ENCODE measurements around the gene C20orf144. TPM values are rescaled to one million over a fixed set of nuclear protein-coding genes. Genes with fewer than 3 reads are reported as not detected.

C20orf144 gene
- total RNA-seq, 1 donor from 2014 or later = not detected

DNA sequence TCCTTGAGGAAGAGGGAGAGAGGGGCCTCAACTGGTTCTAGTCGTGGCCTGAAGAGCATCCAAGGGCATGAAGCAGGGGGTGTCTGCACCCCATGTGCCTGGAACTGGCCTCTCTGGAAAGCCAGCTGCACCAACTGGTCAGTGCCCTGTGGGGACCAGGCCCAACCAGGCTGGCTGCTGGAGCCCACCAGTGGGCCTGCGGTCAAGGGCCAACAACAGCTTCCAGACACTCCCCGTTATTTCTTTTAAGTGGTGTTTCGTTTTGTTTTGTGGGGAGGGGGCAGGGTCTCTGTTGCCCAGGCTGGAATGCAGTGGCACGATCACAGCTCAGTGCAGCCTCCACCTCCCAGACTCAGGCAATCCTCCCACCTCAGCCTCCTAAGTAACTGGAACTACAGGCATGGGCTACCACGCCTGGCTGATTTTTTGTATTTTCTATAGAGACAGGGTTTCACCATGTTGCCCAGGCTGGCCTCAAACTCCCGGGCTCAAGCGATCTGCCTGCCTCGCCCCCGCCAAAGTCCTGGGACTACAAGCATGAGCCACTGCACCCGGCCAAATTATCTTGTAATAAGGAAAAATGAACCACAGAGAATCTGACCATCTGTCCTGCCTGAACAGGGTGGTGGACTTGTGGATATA is 11.9 kb upstream of the C20orf144 start:
- DNase-seq (ENCODE audit: low spot score) = no peak

DNA sequence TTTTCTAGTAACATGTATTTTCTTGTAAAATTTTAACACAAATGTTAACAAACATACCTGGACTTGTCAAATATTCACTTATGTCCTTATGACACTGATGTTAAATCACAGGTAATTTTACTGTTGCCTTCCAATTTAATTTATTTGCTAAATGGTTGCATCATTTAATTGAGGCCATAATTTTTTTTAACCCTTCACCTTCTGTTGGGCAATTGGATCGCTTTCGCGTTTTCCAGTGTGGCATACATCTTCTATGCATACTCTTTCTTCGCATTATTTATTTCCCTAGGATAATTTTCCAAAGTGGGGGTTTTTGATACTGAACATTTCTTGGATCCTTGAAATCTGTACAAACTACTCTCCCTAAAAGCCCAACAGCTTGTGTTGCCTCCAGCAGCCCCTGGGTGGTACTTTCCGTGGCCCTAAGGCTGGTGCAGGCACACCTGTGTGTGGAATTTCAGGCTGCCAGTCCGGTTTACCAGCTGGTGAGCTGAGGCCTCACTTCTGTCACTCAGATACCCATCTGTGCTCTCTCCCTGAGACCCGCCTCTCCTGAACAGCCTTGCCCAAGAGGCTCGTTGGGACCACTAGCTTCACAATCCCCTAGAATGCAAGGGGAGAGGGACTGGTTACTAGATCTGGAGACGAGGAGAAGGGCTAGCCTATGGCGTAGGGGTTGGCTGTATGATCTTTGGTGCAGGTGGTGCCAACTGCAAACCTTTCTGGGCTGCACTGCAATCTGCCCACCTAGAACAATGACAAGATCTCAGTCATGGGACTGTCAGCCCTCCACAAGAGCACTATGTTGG is 11.2 kb upstream of the C20orf144 start:
- no peak for DNase-seq (ENCODE audit: low spot score)

DNA sequence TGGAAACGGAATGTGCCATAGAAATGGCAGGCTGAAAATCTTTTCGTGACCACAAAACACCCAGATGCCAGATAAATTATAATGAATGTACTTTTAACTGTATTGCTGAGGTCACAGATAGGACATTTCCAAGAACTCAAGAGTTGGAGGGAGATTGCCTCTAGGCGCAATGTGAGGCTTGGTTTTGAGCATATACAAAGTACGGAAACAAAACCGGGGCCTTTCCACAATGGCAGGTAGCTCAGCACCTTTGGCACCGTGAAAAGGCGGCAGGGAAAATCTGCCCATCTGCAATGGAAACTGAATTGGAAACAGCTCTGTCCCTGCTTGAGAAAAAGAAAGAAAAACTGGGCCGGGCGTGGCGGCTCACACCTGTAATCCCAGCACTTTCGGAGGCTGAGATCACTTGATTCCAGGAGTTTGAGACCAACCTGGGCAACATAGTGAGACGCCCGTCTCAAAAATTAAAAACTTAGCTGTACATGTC is 10.5 kb upstream of the C20orf144 start:
- DNase-seq (ENCODE audit: low spot score) = no peak

DNA sequence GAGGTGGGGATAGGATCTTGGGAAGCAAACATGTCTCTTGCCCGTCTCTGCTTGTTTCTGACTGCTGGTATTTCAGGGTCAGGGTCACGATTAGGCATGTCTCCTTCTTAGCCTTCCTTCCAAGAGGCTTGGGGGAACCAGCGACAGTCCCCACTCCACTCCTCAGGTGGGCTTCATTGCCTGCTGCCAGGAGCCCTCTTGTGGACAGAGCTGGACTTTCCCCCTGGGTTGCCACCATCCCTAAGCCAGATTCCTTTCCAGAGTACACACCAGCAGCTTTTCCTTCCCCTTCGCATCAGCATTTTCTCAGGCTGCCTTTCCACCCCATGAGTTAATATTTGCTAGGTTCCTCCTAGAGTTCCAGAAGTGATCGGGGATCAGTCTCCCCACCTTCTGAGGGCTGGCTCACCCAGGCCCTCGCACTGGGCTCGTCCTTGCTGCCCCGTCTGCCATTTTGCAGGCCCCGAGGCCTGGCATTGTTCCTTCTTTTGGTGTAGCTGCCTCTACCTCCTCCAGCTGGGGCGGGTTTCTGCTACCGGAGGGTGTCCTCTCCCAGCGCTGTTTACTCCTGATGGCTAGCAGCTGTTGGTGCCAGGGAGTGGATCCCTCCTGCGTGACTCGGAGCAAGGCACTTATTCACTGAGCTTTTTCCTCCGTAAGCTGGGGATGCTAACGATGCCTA is 8.8 kb upstream of the C20orf144 start:
- DNase-seq (ENCODE audit: low spot score) = no peak

DNA sequence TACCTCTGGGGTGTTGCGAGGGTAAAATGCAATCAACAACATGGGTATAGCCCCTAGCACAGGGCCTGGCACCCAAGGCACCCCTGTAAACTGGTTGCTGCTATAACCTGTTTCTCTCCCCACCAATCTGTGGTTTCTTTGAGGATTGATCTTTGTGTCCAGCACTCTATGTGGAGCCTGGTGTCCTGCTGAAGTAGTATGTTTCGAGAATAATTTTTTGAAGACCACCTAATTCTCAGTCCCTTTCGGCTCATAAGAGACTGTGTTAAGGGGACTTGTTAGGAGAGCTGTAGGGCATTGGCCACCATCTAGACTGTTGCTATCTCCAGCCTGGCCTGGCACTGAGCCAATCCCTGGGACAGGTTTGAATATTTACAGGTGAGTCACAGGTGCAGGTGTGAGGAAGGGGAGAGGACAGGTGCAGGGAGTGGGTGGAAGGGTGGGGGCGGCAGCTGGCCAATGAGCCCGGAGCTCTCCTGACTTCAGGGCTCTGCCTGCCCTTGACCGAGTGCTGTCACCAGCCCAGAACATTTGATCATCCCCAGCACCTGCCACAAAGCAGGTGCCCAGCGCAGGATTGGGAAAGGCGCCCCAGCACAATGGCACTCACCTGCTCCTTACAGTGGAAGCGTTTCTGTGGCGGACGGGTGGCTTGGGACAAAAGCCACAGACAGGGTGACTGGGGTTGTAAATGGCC is 8.1 kb upstream of the C20orf144 start:
- no peak for DNase-seq (ENCODE audit: low spot score)

DNA sequence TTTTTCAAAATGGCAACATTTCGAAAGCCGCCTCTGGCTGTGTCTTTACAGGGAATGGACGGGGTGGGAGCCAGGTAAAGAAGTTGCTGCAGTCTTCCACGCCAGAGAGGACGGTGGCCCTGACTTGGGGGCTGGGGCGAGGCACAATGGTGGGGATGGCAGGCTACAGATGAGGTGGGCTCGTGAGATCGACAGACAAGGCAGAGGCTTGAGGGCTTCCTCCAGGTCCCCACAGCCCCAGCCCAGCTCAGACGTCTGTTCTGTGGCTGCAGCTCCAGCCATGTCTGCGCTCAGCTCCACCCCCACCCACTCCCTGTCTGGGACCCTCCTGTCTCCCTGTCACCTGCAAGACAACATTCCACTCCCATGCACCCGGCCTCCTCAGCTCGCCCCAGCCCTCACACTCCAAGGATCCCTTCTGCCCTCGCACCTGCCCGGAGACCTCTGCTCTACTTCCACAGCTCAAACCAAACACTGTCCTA is 7.4 kb upstream of the C20orf144 start:
- no peak for DNase-seq (ENCODE audit: low spot score)

DNA sequence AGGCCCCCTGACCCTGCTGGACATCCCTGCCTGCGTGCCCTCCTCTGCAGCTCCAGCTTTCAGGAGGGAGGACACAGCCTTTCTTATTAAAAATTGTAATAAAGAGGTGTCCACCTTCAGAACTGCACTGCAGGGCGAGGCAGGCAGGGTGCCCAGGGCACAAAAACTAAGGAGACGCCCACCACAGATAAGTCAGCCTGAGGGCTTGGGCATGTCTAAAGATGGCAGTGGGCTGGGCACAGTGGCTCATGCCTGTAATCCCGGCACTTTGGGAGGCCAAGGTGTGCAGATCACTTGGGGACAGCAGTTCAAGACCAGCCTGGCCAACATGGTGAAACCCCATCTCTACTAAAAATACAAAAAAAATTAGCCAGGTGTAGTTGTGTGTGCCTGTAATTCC is 7.0 kb upstream of the C20orf144 start:
- DNase-seq (ENCODE audit: low spot score) = no peak

DNA sequence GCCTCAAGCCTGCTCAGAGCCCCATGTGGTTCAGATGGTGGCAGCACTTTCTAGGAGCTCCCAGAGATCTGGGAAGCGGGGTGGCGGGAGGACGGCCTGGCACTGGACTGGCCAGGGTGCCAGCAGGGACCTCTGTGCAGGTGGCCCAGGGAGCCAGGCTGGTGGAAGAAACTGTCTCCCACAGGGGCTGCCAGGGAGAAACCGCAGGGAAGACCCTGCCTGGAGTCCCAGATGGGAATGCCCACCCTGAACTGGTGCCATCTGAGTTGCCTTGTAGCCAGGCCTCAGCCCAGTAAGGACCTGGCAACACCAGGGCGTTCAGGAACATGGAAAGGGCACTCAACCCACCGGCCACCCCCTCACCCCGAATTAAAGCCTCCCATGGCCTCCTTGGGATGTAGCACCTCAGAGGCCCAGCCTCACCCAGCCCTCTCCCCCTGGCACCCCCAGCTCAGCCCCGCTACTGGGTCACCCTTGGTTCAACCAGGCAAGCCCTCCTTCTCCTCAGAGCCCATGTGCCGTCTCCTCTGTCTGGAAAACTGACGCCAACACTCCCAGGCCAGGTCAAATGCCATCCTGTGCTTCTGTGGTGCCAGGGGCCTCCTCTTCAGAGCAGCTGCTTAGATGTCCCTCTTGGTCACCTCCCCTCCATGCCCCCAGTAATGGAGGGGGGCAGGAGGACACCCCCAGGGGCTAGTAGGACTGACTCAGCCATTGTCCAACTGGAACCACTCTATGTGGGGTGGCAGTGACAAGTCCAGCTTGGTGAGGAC is 5.9 kb upstream of the C20orf144 start:
- DNase-seq (ENCODE audit: low spot score) = no peak

DNA sequence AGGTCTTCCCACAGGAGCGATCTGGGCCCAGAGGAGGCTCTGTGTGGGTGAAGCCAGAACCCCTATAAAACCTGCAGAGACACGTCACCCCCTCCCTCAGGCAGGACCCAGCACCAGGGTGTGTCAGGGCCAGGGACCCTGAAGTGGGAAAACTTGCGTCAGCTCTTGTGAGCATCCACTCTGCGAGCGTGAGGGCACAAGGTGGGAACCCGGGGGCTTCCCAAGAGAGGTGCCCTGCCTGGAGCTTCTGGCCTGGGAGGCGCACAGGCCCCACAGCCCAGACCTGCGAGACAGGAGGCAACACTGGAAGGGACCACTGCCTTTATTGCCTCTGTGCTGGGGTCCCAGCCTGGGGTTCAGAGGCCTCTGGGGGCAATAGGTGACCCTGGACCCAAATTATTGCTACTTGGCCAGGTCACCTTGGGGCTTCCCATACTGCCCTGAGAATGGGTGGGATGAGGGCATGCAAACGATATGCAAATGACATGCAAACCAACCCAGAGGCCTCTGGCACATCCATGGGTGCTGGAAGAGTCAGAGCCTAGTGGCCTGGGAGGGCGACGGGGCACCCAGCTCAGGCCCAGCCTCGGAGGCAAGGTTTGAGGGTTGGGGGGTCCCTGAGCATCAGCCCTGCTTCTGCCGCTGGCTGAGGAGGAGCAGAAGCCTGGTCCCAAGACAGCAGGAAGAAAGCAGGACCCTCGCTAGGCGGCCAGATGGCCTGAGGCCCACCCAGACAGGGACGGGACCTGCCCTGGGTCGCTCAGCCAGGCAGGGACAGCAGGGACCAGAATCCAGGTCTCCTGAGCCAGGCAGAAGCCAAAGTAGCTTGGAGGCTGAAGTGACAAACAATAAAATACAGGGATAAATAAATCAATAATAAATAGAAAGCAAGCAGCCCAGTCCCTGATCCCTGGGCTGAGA is 5.1 kb upstream of the C20orf144 start:
- DNase-seq (ENCODE audit: low spot score) = no peak

DNA sequence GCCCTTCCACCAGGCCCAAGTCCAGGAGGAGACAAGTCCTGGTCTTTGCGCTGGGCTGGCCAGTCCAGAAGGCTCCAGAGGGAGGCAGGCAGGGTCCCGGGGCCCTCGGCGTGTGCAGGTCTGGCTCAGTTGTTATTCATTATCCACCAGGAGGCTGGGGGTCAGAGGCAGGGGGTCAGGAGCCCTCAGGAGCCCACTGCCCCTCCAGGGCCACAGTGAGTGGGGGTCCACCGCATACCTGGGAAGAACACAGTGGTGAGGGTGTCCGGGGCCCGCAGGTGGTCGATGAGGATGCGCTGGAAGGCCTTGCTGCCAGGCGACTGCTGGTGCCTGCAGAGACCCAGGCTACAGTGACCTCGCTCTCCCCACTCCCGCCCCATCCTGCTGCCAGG is 4.4 kb upstream of the C20orf144 start:
- no peak for DNase-seq (ENCODE audit: low spot score)

DNA sequence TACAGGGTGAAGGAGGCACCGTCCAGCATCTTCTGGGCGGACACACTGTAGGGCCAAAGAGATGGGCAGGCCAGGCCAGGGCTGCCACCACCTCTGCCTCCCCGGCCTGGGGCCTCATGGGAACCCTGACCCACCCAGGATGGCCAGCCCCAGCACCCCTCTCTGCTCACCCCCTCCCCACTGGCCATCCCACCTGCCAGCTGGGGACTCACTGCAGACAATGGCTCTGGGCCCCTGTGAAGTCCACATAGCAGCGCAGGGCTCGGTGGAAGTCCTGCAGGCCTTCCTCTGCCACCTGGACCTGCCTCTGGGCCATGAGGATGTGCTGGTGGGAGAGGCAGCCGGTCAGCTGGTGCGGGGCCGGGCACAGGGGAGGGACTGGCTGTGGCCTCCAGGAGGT is 3.6 kb upstream of the C20orf144 start:
- no peak for DNase-seq (ENCODE audit: low spot score)

DNA sequence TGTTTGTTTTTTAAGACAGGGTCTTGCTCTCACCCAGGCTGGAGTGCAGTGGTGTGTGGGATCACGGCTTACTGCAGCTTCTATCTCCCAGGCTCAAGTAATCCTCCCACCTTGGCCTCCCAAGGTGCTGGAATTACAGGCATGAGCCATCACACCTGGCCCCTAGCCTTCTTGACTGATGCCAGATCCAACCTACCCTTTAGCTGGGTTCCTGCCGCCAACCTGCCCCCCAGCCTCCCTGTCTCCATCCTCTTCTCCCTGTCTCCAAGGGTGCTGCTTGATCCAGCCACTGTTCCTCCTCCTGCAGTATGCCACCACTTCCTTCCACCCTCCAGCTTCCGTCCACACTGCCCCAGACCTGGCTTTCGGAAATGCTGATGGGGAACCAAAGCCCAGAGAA is 3.2 kb upstream of the C20orf144 start:
- DNase-seq (ENCODE audit: low spot score) = no peak

DNA sequence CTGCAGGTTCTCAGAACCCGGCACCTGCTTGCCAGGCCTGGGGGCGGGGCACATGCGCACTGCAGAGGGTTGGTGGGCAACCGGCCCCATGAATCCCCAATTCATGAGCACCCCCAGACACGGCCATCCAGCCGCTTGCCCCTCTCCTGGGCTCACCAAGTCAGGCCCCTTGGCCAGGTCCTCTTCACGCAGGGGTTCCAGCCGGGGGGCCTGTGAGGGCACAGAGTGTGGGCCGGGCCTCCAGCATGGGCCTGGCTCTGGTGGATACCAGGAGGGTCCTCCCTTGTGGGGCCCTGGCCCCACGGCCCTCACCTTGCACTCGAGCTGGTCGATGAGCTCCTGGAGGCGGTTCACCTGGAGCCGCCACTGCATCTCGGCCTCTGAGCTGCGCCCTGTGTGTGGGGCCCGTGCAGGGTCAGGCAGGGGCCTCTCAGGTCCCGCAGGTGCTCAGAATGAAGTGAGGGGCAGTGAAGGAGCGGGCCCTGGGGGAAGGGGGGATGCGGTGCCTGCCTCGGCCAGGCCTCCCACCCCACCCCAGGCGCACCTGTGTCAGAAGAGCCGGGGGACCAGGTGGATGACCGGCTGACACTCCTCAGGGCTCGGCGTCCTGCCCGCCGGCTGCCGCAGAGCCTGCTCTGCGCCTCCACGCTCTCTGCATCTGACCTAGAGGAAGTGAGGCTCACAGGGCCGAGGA is 2.6 kb upstream of the C20orf144 start:
- DNase-seq (ENCODE audit: low spot score) = no peak

DNA sequence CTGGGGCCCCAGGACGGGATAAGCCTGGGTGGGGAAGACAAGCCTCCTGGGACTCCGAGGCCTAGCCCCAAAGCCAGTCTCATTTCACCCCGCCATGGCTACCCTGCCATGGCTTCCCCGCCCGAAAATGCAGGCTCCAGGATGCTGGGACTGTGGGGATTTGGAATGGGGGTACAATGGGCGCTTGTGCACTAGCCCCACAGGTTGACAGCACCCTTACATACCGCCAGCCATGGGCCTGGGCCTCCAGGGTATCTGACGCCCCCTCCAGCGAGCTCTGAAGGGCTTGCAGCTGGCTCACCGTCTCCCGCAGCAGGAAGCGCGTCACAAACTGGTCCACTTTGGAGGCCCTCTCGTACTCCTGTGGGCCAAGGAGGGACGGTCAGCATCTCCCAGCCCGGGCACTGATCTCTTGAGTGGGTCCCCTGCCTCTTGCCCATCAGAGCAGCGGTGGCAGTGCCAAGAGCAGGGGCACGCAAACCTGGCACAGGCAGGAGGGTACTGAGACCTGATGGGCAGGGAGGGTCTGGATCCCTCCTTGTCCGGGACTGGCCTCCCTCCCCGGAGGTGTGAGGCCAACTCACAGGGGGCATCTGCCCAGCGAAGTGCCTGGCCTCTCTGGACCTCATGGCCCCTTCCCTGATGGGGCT is 2.0 kb upstream of the C20orf144 start:
- DNase-seq (ENCODE audit: low spot score) = no peak

DNA sequence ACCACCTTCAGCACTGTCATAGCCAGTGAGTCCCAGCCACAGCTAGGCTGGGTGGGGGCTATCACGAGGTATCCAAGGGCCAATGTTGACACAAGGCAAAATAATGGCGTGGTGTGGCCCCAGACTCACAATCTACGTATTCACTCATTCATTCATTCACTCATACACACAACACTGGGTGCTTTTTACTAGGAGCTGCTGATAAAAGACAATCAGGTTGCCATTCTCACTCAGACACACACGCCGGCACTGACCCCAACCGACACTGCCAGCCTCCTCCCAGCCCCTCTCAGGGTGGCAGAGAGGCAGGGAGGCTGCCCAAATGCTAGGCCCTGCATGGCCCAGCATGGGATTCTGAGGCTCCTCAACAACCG is 1.5 kb upstream of the C20orf144 start:
- DNase-seq (ENCODE audit: low spot score) = no peak

DNA sequence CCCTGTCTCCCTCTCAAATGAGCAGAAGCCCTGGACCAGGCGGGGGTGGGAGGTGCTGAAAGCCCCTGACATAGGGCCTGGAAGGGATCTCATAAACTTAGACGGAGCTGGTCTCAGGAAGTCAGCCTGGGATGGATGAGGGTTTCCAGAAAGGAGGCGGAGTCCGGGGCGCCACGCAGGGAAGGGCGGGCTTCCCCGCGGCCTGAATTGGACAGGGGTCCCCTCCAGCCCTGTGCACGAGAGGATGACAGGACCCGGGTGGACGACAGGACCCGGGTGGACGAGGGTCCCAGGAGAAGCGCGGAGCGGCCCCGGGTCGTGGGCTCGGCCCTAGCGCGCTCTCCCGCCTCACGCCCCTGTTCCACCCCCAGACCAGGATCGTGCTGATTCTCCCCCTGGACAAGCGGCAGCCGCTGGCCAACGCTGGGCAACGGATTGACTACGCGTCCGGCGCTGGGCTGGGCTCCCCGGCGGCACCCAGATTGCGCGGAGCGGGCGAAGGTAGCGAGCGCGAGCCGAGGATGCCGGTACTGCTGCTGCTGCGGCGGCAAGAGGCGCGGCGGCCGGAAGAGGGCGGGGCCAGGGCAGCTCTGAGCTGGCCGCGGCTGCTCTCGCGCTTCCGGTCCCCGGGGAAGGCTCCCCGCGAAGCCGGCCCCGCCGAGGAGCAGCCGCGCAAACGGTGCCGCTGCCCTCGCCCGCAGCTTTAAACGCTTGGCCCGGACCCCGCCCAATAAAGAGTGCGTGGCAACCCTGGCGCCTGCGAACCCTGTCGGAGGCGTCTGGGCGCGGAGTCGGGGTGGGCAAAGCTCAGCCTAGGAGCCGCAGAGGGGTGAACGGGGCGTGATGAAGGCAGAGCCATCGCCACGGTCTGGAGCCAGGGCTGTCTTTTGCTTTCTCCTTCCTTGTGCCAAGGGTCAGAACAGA is 1.3 kb downstream of the C20orf144 start:
- peak; percentile 85 for DNase-seq (ENCODE audit: low spot score)

DNA sequence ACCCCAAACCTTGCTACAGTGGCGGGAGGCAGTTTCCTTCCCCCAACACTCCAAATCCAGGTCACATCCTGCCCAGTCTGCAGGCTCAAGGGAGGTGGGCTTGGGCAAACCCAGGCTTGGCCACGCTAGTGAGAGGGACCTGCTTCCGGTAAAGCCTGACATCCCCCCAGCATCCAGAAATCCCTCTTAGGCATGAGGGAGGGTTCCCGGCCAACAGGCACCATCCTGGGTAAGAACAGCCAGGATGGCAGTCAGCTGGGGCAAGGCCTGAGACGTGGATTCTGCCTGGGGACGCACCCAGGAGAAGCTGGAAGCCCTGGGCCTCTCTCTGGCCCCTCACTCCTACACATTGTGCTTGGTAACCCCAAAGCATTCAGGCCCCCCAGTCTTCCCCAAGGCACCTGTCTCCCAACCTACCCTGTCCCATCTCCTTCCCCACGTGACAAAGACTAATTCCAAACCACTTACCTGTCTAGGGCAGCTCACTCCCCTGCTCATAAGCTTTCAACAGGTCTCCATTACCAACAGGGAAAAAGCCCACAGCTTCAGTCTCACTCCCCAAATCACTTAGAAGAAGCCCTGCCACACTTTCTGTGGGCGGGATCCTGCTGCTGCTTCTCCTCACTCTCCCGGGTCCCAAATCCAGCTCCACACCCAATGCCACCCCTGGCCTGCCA is 2.1 kb downstream of the C20orf144 start:
- no peak for DNase-seq (ENCODE audit: low spot score)

Measured in ureter (tissue), 1 donor.